ENCODE results near the gene PRSS33.

PRSS33 gene

GRCh38 chr16:2777231-2777902 lies 10.0 kb downstream of the PRSS33 start, which contains the start of gene ELOB:
Gene ELOB (minus strand): TSS chr16:2777280. CDS start chr16:2777239, 41 bp downstream.
- DNase-seq (ENCODE audit: low read depth) = peak; percentile 89

- DNase-seq (ENCODE audit: low read depth) = no peak
Observed at GRCh38 chr16:2776500-2777139, 10.7 kb downstream of the PRSS33 start.

- DNase-seq (ENCODE audit: low read depth) = no peak
Observed at GRCh38 chr16:2775765-2776499, 11.4 kb downstream of the PRSS33 start.

- no peak for DNase-seq (ENCODE audit: low read depth)
Observed at GRCh38 chr16:2775131-2775716, 12.1 kb downstream of the PRSS33 start.

GRCh38 chr16:2774161-2774891 lies 13.0 kb downstream of the PRSS33 start:
- no peak for DNase-seq (ENCODE audit: low read depth)

GRCh38 chr16:2773188-2773968 lies 14.0 kb downstream of the PRSS33 start:
- no peak for DNase-seq (ENCODE audit: low read depth)

GRCh38 chr16:2771496-2772402 lies 15.6 kb downstream of the PRSS33 start:
- no peak for DNase-seq (ENCODE audit: low read depth)

GRCh38 chr16:2770057-2770951 lies 17.1 kb downstream of the PRSS33 start:
- DNase-seq (ENCODE audit: low read depth) = no peak

GRCh38 chr16:2769675-2770056 lies 17.7 kb downstream of the PRSS33 start:
- no peak for DNase-seq (ENCODE audit: low read depth)

GRCh38 chr16:2769100-2769529 lies 18.2 kb downstream of the PRSS33 start:
- no peak for DNase-seq (ENCODE audit: low read depth)

- DNase-seq (ENCODE audit: low read depth) = no peak
Observed at GRCh38 chr16:2768403-2769089, 18.8 kb downstream of the PRSS33 start.

- DNase-seq (ENCODE audit: low read depth) = no peak
Observed at GRCh38 chr16:2767891-2768290, 19.5 kb downstream of the PRSS33 start.

- no peak for DNase-seq (ENCODE audit: low read depth)
Observed at GRCh38 chr16:2767140-2767731, 20.1 kb downstream of the PRSS33 start.

GRCh38 chr16:2766430-2767139 lies 20.8 kb downstream of the PRSS33 start:
- no peak for DNase-seq (ENCODE audit: low read depth)

GRCh38 chr16:2765462-2766404 lies 21.6 kb downstream of the PRSS33 start:
- no peak for DNase-seq (ENCODE audit: low read depth)

GRCh38 chr16:2764718-2765117 lies 22.6 kb downstream of the PRSS33 start:
- DNase-seq (ENCODE audit: low read depth) = no peak

Data from activated T-helper 9 cell treated with anti-CD3 and anti-CD28 coated beads, Interleukin-2, amount 50 U/mL, for 16 hours (primary cell).